DND-41 (cell line): ENCODE data around the gene NAP1L4.

Experiments
- EZH2 ChIP-seq: IDR thresholded peaks from 3 replicates; pipeline ENCODE4 v1.6.1; 2012; ENCODE audit warnings: borderline replicate concordance, low read depth, mild to moderate bottlenecking, moderate library complexity, low read length, inconsistent platforms; ENCODE audit not compliant: severe bottlenecking
- TF ChIP-seq, protein P1 (sequence below): IDR thresholded peaks from 2 replicates; pipeline ENCODE4 v1.5.1; 2012; ENCODE audit warnings: borderline replicate concordance, low read length, moderate library complexity, mild to moderate bottlenecking; ENCODE audit not compliant: poor library complexity, severe bottlenecking; ENCODE audit errors: extremely low read depth

DNA sequence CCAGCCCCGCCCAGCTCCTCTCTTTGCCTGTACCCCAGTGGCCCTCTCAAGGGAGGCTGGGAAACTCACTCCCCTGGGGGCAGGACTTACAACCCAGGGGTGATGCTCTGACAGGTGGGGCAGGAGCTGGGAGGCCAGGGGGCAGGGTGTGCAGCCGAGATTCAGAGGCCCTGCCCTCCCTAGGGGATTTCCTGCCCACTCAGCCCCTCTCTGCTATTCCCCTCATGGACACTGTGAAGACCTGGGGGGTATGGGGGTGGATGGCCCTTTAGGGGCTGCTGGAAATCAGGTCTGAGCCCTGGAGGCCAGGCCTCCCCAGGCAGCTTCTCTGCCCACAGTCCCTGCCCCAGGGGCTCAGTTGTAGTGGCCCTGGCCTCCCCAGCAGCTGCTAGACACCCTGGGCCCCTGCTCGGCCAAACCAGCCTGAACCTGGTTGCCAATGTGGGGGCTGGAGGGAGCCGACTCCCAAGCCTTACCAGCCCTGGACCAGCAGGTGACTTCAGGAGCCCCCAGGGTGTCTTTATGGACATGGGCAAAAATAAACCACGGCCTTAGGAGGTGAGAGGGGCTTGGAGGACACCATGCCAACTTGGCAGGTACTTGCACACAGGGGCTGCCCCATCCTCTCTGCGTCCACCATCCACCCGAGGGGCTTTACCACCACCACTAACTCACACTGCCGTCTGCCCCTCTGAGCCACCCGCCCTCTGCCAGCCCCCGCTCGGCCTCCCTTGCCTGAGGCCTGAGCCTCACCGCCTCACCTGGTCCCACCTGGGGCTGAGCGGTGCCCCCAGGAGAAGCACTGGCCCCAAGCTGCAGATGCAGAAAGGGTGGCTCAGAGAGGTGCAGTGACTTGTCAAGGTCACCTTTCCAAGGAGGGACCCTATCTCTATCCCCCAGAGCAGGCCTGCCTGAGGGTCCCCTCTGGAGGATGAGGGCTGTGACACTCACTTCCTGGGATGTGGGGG lies 60.1 kb downstream of the NAP1L4 start:
- TF ChIP-seq, protein P1, sequence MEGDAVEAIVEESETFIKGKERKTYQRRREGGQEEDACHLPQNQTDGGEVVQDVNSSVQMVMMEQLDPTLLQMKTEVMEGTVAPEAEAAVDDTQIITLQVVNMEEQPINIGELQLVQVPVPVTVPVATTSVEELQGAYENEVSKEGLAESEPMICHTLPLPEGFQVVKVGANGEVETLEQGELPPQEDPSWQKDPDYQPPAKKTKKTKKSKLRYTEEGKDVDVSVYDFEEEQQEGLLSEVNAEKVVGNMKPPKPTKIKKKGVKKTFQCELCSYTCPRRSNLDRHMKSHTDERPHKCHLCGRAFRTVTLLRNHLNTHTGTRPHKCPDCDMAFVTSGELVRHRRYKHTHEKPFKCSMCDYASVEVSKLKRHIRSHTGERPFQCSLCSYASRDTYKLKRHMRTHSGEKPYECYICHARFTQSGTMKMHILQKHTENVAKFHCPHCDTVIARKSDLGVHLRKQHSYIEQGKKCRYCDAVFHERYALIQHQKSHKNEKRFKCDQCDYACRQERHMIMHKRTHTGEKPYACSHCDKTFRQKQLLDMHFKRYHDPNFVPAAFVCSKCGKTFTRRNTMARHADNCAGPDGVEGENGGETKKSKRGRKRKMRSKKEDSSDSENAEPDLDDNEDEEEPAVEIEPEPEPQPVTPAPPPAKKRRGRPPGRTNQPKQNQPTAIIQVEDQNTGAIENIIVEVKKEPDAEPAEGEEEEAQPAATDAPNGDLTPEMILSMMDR, result no peak
- TF ChIP-seq EZH2, result no peak
